Liver (tissue), 2 donors: ENCODE data around the gene NFKB2.

Experiments used
- RAD21 ChIP-seq, 2 donors: IDR thresholded peaks; 2 replicates each; pipeline ENCODE4 v1.6.1; 2016; ENCODE audit warnings: antibody characterized with exemption in 2 of 2, mild to moderate bottlenecking in 2 of 2
- YY1 ChIP-seq: IDR thresholded peaks from 2 replicates; pipeline ENCODE4 v1.6.1; 2016; ENCODE audit warnings: antibody characterized with exemption, mild to moderate bottlenecking
- TF ChIP-seq, protein P1 (sequence below): IDR thresholded peaks from 2 replicates; pipeline ENCODE4 v1.6.1; 2016; ENCODE audit warnings: antibody characterized with exemption
- donor health status: healthy.

DNA sequence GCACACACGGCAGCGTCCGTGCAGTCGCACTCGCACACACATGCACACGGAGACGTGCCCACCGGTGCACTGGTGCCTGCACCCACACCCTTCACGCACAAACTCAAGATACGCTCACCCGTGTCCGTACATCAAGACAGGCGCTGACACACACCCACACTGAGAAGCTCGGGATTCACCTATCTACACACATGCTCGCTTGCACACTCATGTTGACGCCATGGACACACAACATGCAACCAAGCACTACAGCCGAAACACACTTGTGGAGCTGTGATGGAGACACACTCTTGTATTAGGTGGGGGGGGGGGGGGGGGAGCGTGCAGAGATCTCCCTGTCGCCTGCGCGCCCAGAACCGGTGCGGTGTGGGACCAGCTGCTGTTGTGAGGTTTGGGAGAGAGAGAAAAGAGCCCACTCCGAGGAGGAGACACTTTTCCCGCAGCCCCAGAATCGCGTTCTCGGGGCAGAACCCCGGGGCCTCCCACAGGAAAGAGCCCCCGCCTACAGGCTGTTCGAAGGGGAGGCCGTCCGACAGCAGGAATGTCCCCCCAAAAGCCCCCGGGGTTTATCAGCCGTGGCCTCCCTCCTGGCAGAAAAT, 605 bp upstream of the NFKB2 start:
- TF ChIP-seq RAD21 (IDR thresholded peaks at IDR 0.05) (no peak), YY1 (no peak)
- TF ChIP-seq, protein P1, sequence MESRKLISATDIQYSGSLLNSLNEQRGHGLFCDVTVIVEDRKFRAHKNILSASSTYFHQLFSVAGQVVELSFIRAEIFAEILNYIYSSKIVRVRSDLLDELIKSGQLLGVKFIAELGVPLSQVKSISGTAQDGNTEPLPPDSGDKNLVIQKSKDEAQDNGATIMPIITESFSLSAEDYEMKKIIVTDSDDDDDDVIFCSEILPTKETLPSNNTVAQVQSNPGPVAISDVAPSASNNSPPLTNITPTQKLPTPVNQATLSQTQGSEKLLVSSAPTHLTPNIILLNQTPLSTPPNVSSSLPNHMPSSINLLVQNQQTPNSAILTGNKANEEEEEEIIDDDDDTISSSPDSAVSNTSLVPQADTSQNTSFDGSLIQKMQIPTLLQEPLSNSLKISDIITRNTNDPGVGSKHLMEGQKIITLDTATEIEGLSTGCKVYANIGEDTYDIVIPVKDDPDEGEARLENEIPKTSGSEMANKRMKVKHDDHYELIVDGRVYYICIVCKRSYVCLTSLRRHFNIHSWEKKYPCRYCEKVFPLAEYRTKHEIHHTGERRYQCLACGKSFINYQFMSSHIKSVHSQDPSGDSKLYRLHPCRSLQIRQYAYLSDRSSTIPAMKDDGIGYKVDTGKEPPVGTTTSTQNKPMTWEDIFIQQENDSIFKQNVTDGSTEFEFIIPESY: no peak
